Measurements from ENCODE around the gene EHBP1L1. TPM values are rescaled to one million over a fixed set of nuclear protein-coding genes. Genes with fewer than 3 reads are reported as not detected.

The EHBP1L1 gene
- total and polyA plus RNA-seq, 2 of the 13 experiments (the other 11 are each of a cell fraction or from before 2014, with no cell fraction given), result 8.3 to 10.6 TPM

GRCh38 chr11:65574109-65574810 is 1.6 kb upstream of the EHBP1L1 start (continued):
- TF ChIP-seq ZNF562 (CRISPR knock-in tag; IDR thresholded peaks at IDR 0.05; ENCODE audit: borderline replicate concordance) (no peak), ZFYVE20 (CRISPR knock-in tag; IDR thresholded peaks at IDR 0.05; ENCODE audit: borderline replicate concordance, low read depth) (no peak), MEF2D (CRISPR knock-in tag; IDR thresholded peaks at IDR 0.05) (no peak), ZBTB38 (CRISPR knock-in tag; IDR thresholded peaks at IDR 0.05) (no peak), TCF12 (IDR thresholded peaks at IDR 0.05) (no peak), TCF12 (CRISPR knock-in tag; IDR thresholded peaks at IDR 0.05) (peak; percentile 43; the same call in 1 of the 2 replicates), ZNF282 (IDR thresholded peaks at IDR 0.05; ENCODE audit: partially characterized antibody) (no peak), PAWR (CRISPR knock-in tag; IDR thresholded peaks at IDR 0.05; ENCODE audit: borderline replicate concordance) (no peak), HIC2 (CRISPR knock-in tag; IDR thresholded peaks at IDR 0.05; ENCODE audit: low read depth) (no peak), ZBTB26 (CRISPR knock-in tag; IDR thresholded peaks at IDR 0.05; ENCODE audit: borderline replicate concordance) (no peak), ZNF407 (CRISPR knock-in tag; IDR thresholded peaks at IDR 0.05; ENCODE audit: not compliant biosample characterization) (no peak)
- TF ChIP-seq, protein P1, sequence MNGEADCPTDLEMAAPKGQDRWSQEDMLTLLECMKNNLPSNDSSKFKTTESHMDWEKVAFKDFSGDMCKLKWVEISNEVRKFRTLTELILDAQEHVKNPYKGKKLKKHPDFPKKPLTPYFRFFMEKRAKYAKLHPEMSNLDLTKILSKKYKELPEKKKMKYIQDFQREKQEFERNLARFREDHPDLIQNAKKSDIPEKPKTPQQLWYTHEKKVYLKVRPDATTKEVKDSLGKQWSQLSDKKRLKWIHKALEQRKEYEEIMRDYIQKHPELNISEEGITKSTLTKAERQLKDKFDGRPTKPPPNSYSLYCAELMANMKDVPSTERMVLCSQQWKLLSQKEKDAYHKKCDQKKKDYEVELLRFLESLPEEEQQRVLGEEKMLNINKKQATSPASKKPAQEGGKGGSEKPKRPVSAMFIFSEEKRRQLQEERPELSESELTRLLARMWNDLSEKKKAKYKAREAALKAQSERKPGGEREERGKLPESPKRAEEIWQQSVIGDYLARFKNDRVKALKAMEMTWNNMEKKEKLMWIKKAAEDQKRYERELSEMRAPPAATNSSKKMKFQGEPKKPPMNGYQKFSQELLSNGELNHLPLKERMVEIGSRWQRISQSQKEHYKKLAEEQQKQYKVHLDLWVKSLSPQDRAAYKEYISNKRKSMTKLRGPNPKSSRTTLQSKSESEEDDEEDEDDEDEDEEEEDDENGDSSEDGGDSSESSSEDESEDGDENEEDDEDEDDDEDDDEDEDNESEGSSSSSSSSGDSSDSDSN (CRISPR knock-in tag; IDR thresholded peaks at IDR 0.05), result peak; percentile 58; the same call in 1 of the 2 replicates
- TF ChIP-seq, protein P2, sequence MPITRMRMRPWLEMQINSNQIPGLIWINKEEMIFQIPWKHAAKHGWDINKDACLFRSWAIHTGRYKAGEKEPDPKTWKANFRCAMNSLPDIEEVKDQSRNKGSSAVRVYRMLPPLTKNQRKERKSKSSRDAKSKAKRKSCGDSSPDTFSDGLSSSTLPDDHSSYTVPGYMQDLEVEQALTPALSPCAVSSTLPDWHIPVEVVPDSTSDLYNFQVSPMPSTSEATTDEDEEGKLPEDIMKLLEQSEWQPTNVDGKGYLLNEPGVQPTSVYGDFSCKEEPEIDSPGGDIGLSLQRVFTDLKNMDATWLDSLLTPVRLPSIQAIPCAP (CRISPR knock-in tag; IDR thresholded peaks at IDR 0.05; ENCODE audit: low read depth), result no peak

Measured in HepG2 (cell line).